PC-9 (cell line): ENCODE measurements around the gene ZFYVE9.

ENCODE experiments used
- CTCF ChIP-seq: fragments of 200-600 bp; sonication (generic); conservative IDR thresholded peaks from 2 replicates; pipeline ENCODE4 v1.6.1; 2017; ENCODE audit warnings: mixed run types, antibody characterized with exemption, mild to moderate bottlenecking, moderate library complexity
- EZH2 ChIP-seq: fragments of 200-600 bp; sonication (generic); IDR thresholded peaks from 2 replicates; pipeline ENCODE4 v1.8.0; 2017; ENCODE audit warnings: antibody characterized with exemption, low read depth

GRCh38 chr1:52159033-52159789 lies 17.3 kb downstream of the ZFYVE9 start:
- no peak for TF ChIP-seq CTCF
- TF ChIP-seq EZH2, result no peak
